Measurements from ENCODE around the gene IMMP2L.
A peak's percentile ranks its signal among the peaks of the same experiment; 100 is the strongest.
"Not testable (repeated sequence)": the region's sequence is repeated elsewhere in the genome, so short reads cannot be mapped to it uniquely, and the experiment has no call there.

Gene IMMP2L

GRCh38 chr7:111505422-111505821 lies 56.9 kb downstream of the IMMP2L start:
- DNase-seq (ENCODE audit: low read depth): not testable (repeated sequence)

GRCh38 chr7:111501799-111502198 lies 60.5 kb downstream of the IMMP2L start:
- not testable (repeated sequence) for DNase-seq (ENCODE audit: low read depth)

GRCh38 chr7:111499027-111499426 lies 63.3 kb downstream of the IMMP2L start:
- peak; percentile 1 for DNase-seq (ENCODE audit: low read depth)

- DNase-seq (ENCODE audit: low read depth): no peak
Measured at GRCh38 chr7:111498391-111499007, 63.8 kb downstream of the IMMP2L start.

- no peak for DNase-seq (ENCODE audit: low read depth)
Measured at GRCh38 chr7:111495173-111495810, 67.0 kb downstream of the IMMP2L start.

- no peak for DNase-seq (ENCODE audit: low read depth)
Measured at GRCh38 chr7:111492234-111492633, 70.1 kb downstream of the IMMP2L start.

- DNase-seq (ENCODE audit: low read depth): peak; percentile 43
Measured at GRCh38 chr7:111486472-111487142, 75.7 kb downstream of the IMMP2L start.

GRCh38 chr7:111485701-111486380 lies 76.5 kb downstream of the IMMP2L start:
- no peak for DNase-seq (ENCODE audit: low read depth)

- DNase-seq (ENCODE audit: low read depth): no peak
Measured at GRCh38 chr7:111483078-111483477, 79.2 kb downstream of the IMMP2L start.

GRCh38 chr7:111477462-111478225 lies 84.6 kb downstream of the IMMP2L start:
- no peak for DNase-seq (ENCODE audit: low read depth)

GRCh38 chr7:111476586-111477293 lies 85.6 kb downstream of the IMMP2L start:
- no peak for DNase-seq (ENCODE audit: low read depth)

GRCh38 chr7:111475959-111476358 lies 86.3 kb downstream of the IMMP2L start:
- no peak for DNase-seq (ENCODE audit: low read depth)

GRCh38 chr7:111475419-111475748 lies 86.9 kb downstream of the IMMP2L start:
- DNase-seq (ENCODE audit: low read depth): no peak

- DNase-seq (ENCODE audit: low read depth): no peak
Measured at GRCh38 chr7:111474723-111475418, 87.4 kb downstream of the IMMP2L start.

- no peak for DNase-seq (ENCODE audit: low read depth)
Measured at GRCh38 chr7:111473449-111474198, 88.7 kb downstream of the IMMP2L start.

- no peak for DNase-seq (ENCODE audit: low read depth)
Measured at GRCh38 chr7:111470998-111471397, 91.3 kb downstream of the IMMP2L start.

- DNase-seq (ENCODE audit: low read depth): not testable (repeated sequence)
Measured at GRCh38 chr7:111469894-111470293, 92.4 kb downstream of the IMMP2L start.

GRCh38 chr7:111465774-111466173 lies 96.5 kb downstream of the IMMP2L start:
- DNase-seq (ENCODE audit: low read depth): not testable (repeated sequence)

GRCh38 chr7:111460695-111461094 lies 101.6 kb downstream of the IMMP2L start:
- no peak for DNase-seq (ENCODE audit: low read depth)

GRCh38 chr7:111459757-111460280 lies 102.5 kb downstream of the IMMP2L start:
- peak; percentile 31 for DNase-seq (ENCODE audit: low read depth)

All from fibroblast of gingiva (primary cell).